Activated CD8-positive, alpha-beta T cell treated with anti-CD3 and anti-CD28 coated beads, Interleukin-2, amount 10 ng/mL, durations not matched to agents 7 days and 5 days (primary cell): ENCODE measurements around the gene PARVA. TPM values are rescaled to one million over a fixed set of nuclear protein-coding genes. Genes with fewer than 3 reads are reported as not detected.

Experiments
- ATAC-seq: fragments of 150-1000 bp; cut with Tn5 transposase; one replicate; pipeline ENCODE4 v1.10.0; 2021; ENCODE audit warnings: moderate library complexity
- CTCF ChIA-PET: fragments of 350-600 bp; sonication (Branson Sonifier 250); formaldehyde crosslinking; loops from one replicate; lab custom pipeline; 2021; ENCODE audit warnings: antibody characterized with exemption; lab: Charles Lee
- POLR2A ChIA-PET: fragments of 350-600 bp; sonication (Branson Sonifier 250); formaldehyde crosslinking; loops from one replicate; lab custom pipeline; 2021; ENCODE audit warnings: antibody characterized with exemption; lab: Charles Lee
- DNase-seq: peaks from one replicate; pipeline ENCODE4 v3.0.0-alpha.2; 2020
- H3K27ac Mint-ChIP-seq: one replicate; pipeline ENCODE4 v1.8.0; 2021; ENCODE audit warnings: mild to moderate bottlenecking, mixed read lengths
- H3K27me3 Mint-ChIP-seq: one replicate; pipeline ENCODE4 v1.8.0; 2021; ENCODE audit warnings: low read depth, mixed read lengths
- H3K36me3 Mint-ChIP-seq: one replicate; pipeline ENCODE4 v1.8.0; 2021; ENCODE audit warnings: low read depth, mixed read lengths
- H3K4me1 Mint-ChIP-seq: one replicate; pipeline ENCODE4 v1.8.0; 2021; ENCODE audit warnings: low read depth, mixed read lengths
- H3K4me3 Mint-ChIP-seq: one replicate; pipeline ENCODE4 v1.8.0; 2021; ENCODE audit warnings: mild to moderate bottlenecking, mixed read lengths
- H3K9me3 Mint-ChIP-seq: one replicate; pipeline ENCODE4 v1.8.0; 2022; ENCODE audit warnings: mixed read lengths; ENCODE audit not compliant: insufficient read depth
- total RNA-seq, 2 experiments: library from RNA; stranded (reverse); gene quantifications; one replicate each; pipeline ENCODE4 v1.2.3, GENCODE V29; 2021

The PARVA gene
- total RNA-seq, 2 experiments from 2014 or later = not detected

GRCh38 chr11:12440565-12440964 is 63.2 kb downstream of the PARVA start:
- Mint-ChIP-seq H3K4me3 (no peak overlapping the region), H3K9me3 (no peaks in the 10 kb centered on the region), H3K27me3 (peaks cover 3% of the 10 kb centered on the region), H3K36me3 (no peaks in the 10 kb centered on the region), H3K4me1 (no peaks in the 10 kb centered on the region), H3K27ac (no peak overlapping the region)
- CTCF ChIA-PET = no interaction called here
- no peak for DNase-seq
- no peak for ATAC-seq
- POLR2A ChIA-PET = no interaction called here

DNA sequence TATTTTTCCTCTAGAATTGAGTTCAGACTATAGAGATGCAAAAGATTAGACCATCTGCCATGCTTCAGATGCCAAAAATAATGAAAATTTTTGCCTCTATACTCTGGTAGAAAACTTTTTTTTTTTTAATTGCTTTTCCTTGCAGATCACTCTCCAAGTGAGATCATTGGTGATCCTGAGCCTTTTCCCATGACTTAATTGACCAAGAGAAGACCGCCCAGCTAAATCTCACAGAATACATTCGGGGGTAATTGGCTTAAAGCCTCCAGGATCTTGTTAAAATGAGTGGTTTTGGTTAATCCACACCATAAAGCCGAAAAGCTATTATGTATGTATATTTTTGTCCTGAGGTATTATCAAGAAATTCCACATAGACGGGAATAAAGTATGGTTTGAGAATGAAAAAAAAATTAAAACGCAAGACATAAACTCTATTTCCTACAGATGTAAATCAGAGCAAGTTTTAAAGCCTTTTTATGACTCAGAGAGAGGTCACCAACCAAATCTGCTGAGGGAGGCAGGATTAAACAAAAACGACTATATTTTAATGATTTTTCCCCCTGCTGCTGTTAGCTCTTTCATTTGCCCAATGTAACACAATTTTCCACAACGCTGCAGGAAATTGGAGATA is 64.0 kb downstream of the PARVA start:
- ATAC-seq (no peak), DNase-seq (no peak)
- no peak overlapping the region for H3K4me3 Mint-ChIP-seq
- peaks cover 3% of the 10 kb centered on the region for H3K27me3 Mint-ChIP-seq
- ChIA-PET POLR2A (no interaction called here), CTCF (interaction anchor here (1.2 kb wide), 1 partner anchor 110 kb away, joined by 3 read pairs; no protein-coding TSS in a partner anchor)
- H3K9me3 Mint-ChIP-seq = no peaks in the 10 kb centered on the region
- H3K36me3 Mint-ChIP-seq = no peaks in the 10 kb centered on the region
- H3K4me1 Mint-ChIP-seq = no peaks in the 10 kb centered on the region
- H3K27ac Mint-ChIP-seq = no peak overlapping the region

DNA sequence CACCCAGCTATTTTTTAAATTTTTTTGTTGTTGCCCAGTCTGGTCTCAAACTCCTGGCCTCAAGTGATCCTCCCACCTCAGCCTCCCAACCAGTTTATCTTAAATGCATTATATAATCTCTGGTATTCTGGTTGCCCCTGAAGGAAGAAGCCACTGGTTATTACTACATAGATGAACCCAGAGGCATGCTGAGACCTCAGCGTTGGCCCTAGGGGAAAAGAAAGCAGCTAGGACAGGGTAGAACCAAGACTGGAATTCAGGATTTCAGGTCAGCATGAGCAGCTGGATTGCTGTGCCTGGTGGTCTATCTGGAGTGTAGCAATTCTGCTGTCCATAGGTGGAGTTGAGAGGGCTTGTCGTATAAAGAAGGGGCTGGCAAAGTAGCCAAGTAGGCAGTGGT is 67.2 kb downstream of the PARVA start:
- Mint-ChIP-seq H3K4me3 (no peak overlapping the region), H3K27me3 (peaks cover 3% of the 10 kb centered on the region), H3K4me1 (no peaks in the 10 kb centered on the region), H3K9me3 (no peaks in the 10 kb centered on the region), H3K36me3 (no peaks in the 10 kb centered on the region), H3K27ac (no peak overlapping the region)
- POLR2A ChIA-PET = no interaction called here
- DNase-seq (no peak), ATAC-seq (no peak)
- CTCF ChIA-PET = interaction anchor here (1.2 kb wide), 1 partner anchor 113 kb away, joined by 3 read pairs; no protein-coding TSS in a partner anchor

GRCh38 chr11:12445001-12445400 is 67.6 kb downstream of the PARVA start:
- CTCF ChIA-PET = interaction anchor here (1.2 kb wide), 1 partner anchor 114 kb away, joined by 3 read pairs; no protein-coding TSS in a partner anchor
- Mint-ChIP-seq H3K27ac (no peak overlapping the region), H3K4me3 (no peak overlapping the region), H3K36me3 (no peaks in the 10 kb centered on the region), H3K9me3 (no peaks in the 10 kb centered on the region), H3K27me3 (peaks cover 3% of the 10 kb centered on the region), H3K4me1 (no peaks in the 10 kb centered on the region)
- DNase-seq = no peak
- POLR2A ChIA-PET = no interaction called here
- no peak for ATAC-seq

- ChIA-PET CTCF (no interaction called here), POLR2A (no interaction called here)
- no peaks in the 10 kb centered on the region for H3K36me3 Mint-ChIP-seq
- peaks cover 3% of the 10 kb centered on the region for H3K27me3 Mint-ChIP-seq
- no peaks in the 10 kb centered on the region for H3K4me1 Mint-ChIP-seq
- ATAC-seq (no peak), DNase-seq (no peak)
- H3K4me3 Mint-ChIP-seq = no peak overlapping the region
- no peaks in the 10 kb centered on the region for H3K9me3 Mint-ChIP-seq
- H3K27ac Mint-ChIP-seq = no peak overlapping the region
These were observed 69.5 kb downstream of the PARVA start for GRCh38 chr11:12446863-12447262.

DNA sequence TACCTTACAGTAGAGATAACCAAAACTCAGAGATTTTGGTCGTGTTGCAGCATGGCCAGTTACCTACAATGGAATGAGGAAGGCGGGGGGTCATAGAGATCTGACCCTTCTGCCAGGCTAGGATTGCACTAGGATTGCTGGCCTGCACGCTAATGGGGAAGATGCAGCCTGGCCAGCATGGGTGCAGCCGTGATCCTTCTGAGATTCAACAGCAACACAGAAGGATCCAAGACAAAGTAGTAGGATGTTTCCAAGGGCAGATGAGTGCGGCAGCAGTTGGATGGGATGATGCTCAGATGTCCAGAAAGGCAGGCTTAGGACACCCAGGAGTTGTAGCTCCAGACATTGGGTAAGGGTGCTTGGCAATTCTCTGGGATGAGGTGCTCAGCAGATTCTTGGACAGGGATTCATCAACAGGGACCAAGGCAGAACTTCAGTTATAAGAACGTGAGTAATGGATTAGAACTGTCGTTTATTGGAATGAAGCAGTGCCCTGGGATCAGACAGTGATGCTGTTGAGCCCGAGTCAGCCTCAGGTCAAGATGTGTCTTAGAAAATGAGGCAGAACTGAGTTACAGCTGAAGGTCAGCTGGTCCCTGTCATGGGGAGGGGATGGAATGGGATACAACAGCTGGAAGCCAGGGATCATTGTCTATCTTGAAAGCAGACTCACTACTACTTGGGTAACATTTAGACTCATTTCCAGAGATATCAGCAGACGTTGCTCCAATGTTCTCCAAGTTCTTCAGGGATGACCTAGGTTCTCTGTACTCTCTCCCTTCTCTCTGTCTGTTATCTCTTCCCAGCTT is 71.0 kb downstream of the PARVA start:
- Mint-ChIP-seq H3K27me3 (peaks cover 3% of the 10 kb centered on the region), H3K4me3 (no peak overlapping the region), H3K9me3 (no peaks in the 10 kb centered on the region), H3K27ac (no peak overlapping the region), H3K4me1 (no peaks in the 10 kb centered on the region), H3K36me3 (no peaks in the 10 kb centered on the region)
- ChIA-PET CTCF (no interaction called here), POLR2A (no interaction called here)
- no peak for ATAC-seq
- DNase-seq = no peak

DNA sequence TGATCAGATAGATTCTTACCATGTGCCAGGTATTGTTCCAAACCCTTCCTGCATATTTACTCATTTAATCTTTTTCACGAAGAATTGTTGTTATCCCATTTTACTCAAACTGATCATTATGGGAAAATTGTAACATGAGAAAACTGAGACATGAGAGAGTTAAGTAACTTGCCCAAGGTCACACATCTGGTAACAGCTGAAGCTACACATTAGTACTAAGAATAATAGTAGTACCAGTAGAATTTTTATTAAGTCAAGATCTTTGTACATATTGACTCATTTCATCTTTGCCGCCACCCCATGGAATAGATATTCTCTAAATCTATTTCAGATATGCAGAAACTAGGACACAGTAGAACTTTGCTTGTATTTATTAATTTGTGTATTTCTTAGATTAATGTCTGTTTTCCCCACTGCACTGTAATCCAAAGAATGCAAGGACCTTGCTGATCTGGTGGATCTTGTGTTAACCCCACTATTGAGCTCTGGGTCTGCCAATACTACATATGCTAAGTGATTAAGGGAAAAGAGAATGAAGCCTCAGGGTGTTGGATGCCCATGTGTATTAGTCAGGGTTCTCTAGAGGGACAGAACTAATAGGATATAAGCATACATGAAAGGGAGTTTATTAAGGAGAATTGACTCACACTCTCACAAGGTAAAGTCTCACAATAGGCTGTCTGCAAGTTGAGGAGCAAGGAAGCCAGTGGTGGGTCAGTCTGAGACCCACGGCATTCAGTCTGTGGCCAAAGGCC is 72.8 kb downstream of the PARVA start:
- ATAC-seq (no peak), DNase-seq (no peak)
- Mint-ChIP-seq H3K4me3 (no peak overlapping the region), H3K27ac (no peak overlapping the region), H3K36me3 (no peaks in the 10 kb centered on the region), H3K4me1 (no peaks in the 10 kb centered on the region), H3K9me3 (no peaks in the 10 kb centered on the region), H3K27me3 (no peaks in the 10 kb centered on the region)
- CTCF ChIA-PET = no interaction called here
- POLR2A ChIA-PET = no interaction called here

DNA sequence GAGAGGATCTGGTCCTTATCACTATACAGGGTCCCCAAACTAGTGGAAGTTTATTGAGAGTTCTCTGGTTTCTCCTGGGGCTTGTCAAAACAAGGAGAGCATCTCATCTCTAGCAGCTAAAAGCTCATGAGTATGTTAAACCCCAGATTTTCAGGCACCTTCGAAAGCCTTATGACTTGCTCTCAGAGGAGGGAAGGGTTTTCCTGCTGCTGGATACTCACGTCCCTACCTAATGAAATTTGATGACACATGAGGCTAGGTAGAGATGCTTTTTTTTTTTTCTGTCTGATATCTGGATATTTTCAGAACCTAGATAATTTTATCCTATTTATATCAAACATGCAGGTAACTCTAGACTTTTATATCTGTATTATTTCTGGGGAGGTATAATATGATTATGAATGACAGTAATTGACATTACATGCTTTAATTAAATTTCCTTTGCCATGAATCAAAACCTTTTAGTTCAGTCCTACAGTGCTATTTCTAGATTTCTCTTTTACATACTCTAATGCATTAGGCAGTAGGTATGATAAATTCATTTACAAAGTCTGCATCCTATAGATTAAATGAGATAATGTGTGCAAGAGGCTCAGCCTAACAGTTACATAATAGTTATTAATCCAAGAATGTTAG is 73.9 kb downstream of the PARVA start:
- H3K4me1 Mint-ChIP-seq = no peaks in the 10 kb centered on the region
- no peak for ATAC-seq
- POLR2A ChIA-PET = no interaction called here
- CTCF ChIA-PET = no interaction called here
- H3K27ac Mint-ChIP-seq = no peak overlapping the region
- H3K36me3 Mint-ChIP-seq = no peaks in the 10 kb centered on the region
- H3K9me3 Mint-ChIP-seq = no peaks in the 10 kb centered on the region
- no peak overlapping the region for H3K4me3 Mint-ChIP-seq
- no peak for DNase-seq
- H3K27me3 Mint-ChIP-seq = no peaks in the 10 kb centered on the region

- H3K9me3 Mint-ChIP-seq = no peaks in the 10 kb centered on the region
- DNase-seq (no peak), ATAC-seq (no peak)
- no peak overlapping the region for H3K4me3 Mint-ChIP-seq
- peaks cover 2% of the 10 kb centered on the region for H3K27me3 Mint-ChIP-seq
- H3K4me1 Mint-ChIP-seq = no peaks in the 10 kb centered on the region
- POLR2A ChIA-PET = no interaction called here
- no peak overlapping the region for H3K27ac Mint-ChIP-seq
- H3K36me3 Mint-ChIP-seq = no peaks in the 10 kb centered on the region
- CTCF ChIA-PET = no interaction called here
These were observed 75.9 kb downstream of the PARVA start for GRCh38 chr11:12453243-12453642.

DNA sequence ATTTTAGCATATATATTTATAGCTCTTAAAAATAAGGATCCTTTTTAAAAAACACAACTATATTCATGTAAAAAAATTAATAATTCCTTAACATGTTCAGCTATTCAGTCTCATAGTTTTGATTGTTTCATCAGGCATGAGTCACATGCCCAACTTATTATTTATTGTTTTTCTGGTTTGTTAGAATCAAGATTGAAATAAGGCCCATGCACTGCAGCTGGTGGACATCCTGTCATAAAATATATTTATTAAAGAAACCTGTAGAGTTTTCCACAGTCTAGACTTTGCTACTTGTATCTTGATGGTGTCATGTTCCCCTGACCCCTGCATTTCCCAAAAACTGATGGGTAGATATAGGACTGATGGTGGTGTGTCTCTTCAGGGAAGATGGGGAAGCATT is 77.4 kb downstream of the PARVA start:
- CTCF ChIA-PET = no interaction called here
- Mint-ChIP-seq H3K27ac (no peak overlapping the region), H3K36me3 (no peaks in the 10 kb centered on the region), H3K27me3 (peaks cover 2% of the 10 kb centered on the region), H3K9me3 (no peaks in the 10 kb centered on the region), H3K4me1 (no peaks in the 10 kb centered on the region), H3K4me3 (no peak overlapping the region)
- no peak for DNase-seq
- ATAC-seq = no peak
- POLR2A ChIA-PET = interaction anchor here (0.6 kb wide), 1 partner anchor 427 kb away, joined by 4 read pairs; no protein-coding TSS in a partner anchor

DNA sequence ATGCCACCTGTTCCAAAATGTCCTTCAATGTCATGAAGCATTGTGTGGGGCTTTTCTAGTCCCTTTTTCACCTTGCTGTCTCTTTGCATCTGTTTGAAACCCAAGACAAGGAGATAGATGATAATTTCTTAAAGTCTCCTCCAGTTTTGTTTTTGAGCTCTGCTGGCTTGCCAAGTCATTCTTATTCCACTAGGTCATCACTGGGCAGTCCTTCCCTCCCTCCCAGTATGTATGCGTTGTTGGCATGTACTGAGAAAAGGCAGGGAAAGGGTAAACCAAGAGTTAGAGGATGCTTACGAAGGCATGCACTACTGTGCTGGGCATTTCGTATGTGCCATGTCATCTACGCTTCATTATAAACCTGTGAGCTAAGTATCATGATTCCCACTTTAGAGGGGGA is 78.6 kb downstream of the PARVA start:
- no peak overlapping the region for H3K4me3 Mint-ChIP-seq
- no peak overlapping the region for H3K27ac Mint-ChIP-seq
- no peaks in the 10 kb centered on the region for H3K36me3 Mint-ChIP-seq
- no peaks in the 10 kb centered on the region for H3K9me3 Mint-ChIP-seq
- DNase-seq (no peak), ATAC-seq (no peak)
- H3K27me3 Mint-ChIP-seq = peaks cover 2% of the 10 kb centered on the region
- H3K4me1 Mint-ChIP-seq = no peaks in the 10 kb centered on the region
- ChIA-PET CTCF (no interaction called here), POLR2A (no interaction called here)
